HepG2 (cell line): Measurements from ENCODE around the gene EEFSEC.

Experiments used
- EZH2 ChIP-seq: conservative IDR thresholded peaks from 2 replicates; pipeline ENCODE4 v1.6.1; 2012; ENCODE audit warnings: mild to moderate bottlenecking, low read depth, low read length, moderate library complexity
- MYC ChIP-seq: sonication (generic); formaldehyde crosslinking; IDR thresholded peaks from 2 replicates; pipeline ENCODE4 v1.9.0; 2021; ENCODE audit warnings: missing genetic modification reagents, borderline replicate concordance
- SNAI1 ChIP-seq: sonication (generic); formaldehyde crosslinking; IDR thresholded peaks from 2 replicates; pipeline ENCODE4 v1.5.0; 2020; ENCODE audit warnings: mild to moderate bottlenecking, missing genetic modification reagents, borderline replicate concordance
- ZNF556 ChIP-seq: sonication (generic); formaldehyde crosslinking; IDR thresholded peaks from 2 replicates; pipeline ENCODE4 v1.4.0; 2020; ENCODE audit warnings: mild to moderate bottlenecking, missing genetic modification reagents, borderline replicate concordance
- TF ChIP-seq, protein P1 (sequence below): IDR thresholded peaks from 2 replicates; pipeline ENCODE4 v1.6.1; 2016; ENCODE audit warnings: low read depth, control low read depth
- TF ChIP-seq, protein P2 (sequence below): sonication (generic); formaldehyde crosslinking; IDR thresholded peaks from 2 replicates; pipeline ENCODE4 v1.5.0; 2020; ENCODE audit warnings: mild to moderate bottlenecking, missing genetic modification reagents, moderate library complexity

DNA sequence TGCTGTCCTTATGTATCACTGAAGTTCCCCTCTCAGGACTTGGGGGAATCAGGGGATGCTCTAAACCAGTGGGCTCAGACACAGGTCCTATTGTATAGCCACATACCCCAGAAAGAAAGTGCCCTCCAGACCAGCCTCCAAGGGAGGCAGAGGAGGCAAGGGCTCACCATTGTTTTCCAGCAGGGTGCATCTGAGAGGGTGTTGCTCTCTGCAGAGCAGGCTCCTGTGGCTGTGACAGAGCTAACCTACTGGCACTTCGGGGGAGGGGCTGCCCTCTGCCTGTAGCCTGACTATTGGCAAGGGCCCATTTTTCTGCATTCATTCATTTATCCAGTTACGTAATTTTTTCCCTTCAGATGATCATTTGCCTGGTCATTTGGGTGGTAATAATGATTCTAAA is 39.9 kb downstream of the EEFSEC start:
- TF ChIP-seq MYC (CRISPR knock-in tag) (no peak), ZNF556 (CRISPR knock-in tag) (no peak), EZH2 (no peak), SNAI1 (CRISPR knock-in tag) (no peak)
- TF ChIP-seq, protein P1, sequence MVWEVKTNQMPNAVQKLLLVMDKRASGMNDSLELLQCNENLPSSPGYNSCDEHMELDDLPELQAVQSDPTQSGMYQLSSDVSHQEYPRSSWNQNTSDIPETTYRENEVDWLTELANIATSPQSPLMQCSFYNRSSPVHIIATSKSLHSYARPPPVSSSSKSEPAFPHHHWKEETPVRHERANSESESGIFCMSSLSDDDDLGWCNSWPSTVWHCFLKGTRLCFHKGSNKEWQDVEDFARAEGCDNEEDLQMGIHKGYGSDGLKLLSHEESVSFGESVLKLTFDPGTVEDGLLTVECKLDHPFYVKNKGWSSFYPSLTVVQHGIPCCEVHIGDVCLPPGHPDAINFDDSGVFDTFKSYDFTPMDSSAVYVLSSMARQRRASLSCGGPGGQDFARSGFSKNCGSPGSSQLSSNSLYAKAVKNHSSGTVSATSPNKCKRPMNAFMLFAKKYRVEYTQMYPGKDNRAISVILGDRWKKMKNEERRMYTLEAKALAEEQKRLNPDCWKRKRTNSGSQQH, result no peak
- TF ChIP-seq, protein P2, sequence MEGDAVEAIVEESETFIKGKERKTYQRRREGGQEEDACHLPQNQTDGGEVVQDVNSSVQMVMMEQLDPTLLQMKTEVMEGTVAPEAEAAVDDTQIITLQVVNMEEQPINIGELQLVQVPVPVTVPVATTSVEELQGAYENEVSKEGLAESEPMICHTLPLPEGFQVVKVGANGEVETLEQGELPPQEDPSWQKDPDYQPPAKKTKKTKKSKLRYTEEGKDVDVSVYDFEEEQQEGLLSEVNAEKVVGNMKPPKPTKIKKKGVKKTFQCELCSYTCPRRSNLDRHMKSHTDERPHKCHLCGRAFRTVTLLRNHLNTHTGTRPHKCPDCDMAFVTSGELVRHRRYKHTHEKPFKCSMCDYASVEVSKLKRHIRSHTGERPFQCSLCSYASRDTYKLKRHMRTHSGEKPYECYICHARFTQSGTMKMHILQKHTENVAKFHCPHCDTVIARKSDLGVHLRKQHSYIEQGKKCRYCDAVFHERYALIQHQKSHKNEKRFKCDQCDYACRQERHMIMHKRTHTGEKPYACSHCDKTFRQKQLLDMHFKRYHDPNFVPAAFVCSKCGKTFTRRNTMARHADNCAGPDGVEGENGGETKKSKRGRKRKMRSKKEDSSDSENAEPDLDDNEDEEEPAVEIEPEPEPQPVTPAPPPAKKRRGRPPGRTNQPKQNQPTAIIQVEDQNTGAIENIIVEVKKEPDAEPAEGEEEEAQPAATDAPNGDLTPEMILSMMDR, result no peak
